Measurements from ENCODE around the gene PRKCH. TPM values are rescaled to one million over a fixed set of nuclear protein-coding genes. Genes with fewer than 3 reads are reported as not detected.

The PRKCH gene
- total RNA-seq, 1 experiment from 2014 or later: 5.2 TPM

DNA sequence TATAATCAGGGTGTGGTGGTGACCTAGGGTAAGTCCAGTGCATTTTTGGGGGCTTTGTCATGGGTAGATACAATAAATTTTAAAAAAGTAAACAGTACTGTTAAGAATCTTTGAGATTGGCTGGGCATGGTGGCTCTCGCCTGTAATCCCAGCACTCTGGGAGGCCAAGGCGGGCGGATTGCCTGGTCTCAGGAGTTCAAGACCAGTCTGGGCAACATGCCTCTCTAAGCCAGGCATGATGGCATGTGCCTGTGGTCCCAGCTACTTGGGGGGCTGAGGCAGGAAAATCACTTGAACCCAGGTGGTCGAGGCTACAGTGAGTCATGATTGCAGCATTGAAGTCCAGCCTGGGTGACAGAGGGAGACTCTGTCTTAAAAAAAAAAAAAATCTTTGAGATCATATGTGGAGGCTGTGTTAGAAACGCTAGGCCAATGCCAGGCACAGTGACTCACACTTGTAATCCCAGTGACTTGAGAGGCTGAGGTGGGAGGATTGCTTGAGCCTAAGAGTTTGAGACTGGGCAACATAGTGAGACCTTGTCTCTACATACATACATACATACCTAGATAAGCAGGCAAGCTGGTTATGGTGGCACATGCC lies 67.7 kb downstream of the PRKCH start:
- Histone ChIP-seq H3K14ac (ENCODE audit: insufficient read depth, low read length) (no peak overlapping the region), H4K91ac (ENCODE audit: insufficient read length, low read depth, low read length) (no peak overlapping the region), H3K79me1 (ENCODE audit: insufficient read depth, low read depth, low read length, poor library complexity, severe bottlenecking) (no peaks in the 10 kb centered on the region), H3K9me3 (ENCODE audit: control insufficient read depth, low read depth, low read length) (no peaks in the 10 kb centered on the region), H3T11ph (ENCODE audit: low read length) (no peak overlapping the region), H2AFZ (ENCODE audit: low read length) (no peak overlapping the region), H4K8ac (replicated peaks; ENCODE audit: insufficient read length, low read depth, low read length) (no peak overlapping the region), H3K18ac (ENCODE audit: insufficient read length, low read depth, low read length) (no peak overlapping the region), H3K23ac (ENCODE audit: insufficient read length, low read depth, low read length) (no peak overlapping the region), H3K4ac (ENCODE audit: low read depth, low read length) (no peak overlapping the region), H3K23me2 (ENCODE audit: insufficient read length, low read depth, low read length, poor library complexity, severe bottlenecking) (no peaks in the 10 kb centered on the region), H3K4me2 (ENCODE audit: insufficient read depth, insufficient read length, low read length) (no peak overlapping the region), H2BK12ac (ENCODE audit: insufficient read length, low read depth, low read length) (no peak overlapping the region), H3K9ac (ENCODE audit: extremely low read depth, insufficient read length, low read length) (no peak overlapping the region), H2BK5ac (ENCODE audit: insufficient read length, low read length) (no peak overlapping the region), H3K27me3 (ENCODE audit: insufficient read depth, low read length) (no peaks in the 10 kb centered on the region), H4K20me1 (ENCODE audit: control insufficient read depth, insufficient read depth, insufficient read length) (no peaks in the 10 kb centered on the region), H3K56ac (ENCODE audit: insufficient read length, low read depth, low read length) (no peak overlapping the region), H3K79me2 (ENCODE audit: insufficient read depth, low read length) (no peaks in the 10 kb centered on the region), H2BK120ac (ENCODE audit: low read depth, low read length, poor library complexity, severe bottlenecking) (no peak overlapping the region), H3K4me1 (ENCODE audit: insufficient read depth, low read length) (no peaks in the 10 kb centered on the region), H4K5ac (ENCODE audit: insufficient read length, low read depth, low read length) (no peak overlapping the region), H2AK5ac (ENCODE audit: insufficient read length, low read length) (no peak overlapping the region), H2BK20ac (ENCODE audit: low read depth, low read length, poor library complexity, severe bottlenecking) (no peak overlapping the region), H2BK15ac (ENCODE audit: low read depth, low read length) (no peak overlapping the region), H3K27ac (ENCODE audit: insufficient read length, low read depth, low read length) (no peak overlapping the region)
- DNase-seq: no peak
- TF ChIP-seq, protein P1, sequence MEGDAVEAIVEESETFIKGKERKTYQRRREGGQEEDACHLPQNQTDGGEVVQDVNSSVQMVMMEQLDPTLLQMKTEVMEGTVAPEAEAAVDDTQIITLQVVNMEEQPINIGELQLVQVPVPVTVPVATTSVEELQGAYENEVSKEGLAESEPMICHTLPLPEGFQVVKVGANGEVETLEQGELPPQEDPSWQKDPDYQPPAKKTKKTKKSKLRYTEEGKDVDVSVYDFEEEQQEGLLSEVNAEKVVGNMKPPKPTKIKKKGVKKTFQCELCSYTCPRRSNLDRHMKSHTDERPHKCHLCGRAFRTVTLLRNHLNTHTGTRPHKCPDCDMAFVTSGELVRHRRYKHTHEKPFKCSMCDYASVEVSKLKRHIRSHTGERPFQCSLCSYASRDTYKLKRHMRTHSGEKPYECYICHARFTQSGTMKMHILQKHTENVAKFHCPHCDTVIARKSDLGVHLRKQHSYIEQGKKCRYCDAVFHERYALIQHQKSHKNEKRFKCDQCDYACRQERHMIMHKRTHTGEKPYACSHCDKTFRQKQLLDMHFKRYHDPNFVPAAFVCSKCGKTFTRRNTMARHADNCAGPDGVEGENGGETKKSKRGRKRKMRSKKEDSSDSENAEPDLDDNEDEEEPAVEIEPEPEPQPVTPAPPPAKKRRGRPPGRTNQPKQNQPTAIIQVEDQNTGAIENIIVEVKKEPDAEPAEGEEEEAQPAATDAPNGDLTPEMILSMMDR (conservative IDR thresholded peaks at IDR 0.05): no peak
- Mint-ChIP-seq H3K27me3 (ENCODE audit: low read depth) (no peaks in the 10 kb centered on the region), H3K4me1 (0 out of 4 replicates have a peak, but pooled peaks cover 0 to 2% of the 10 kb centered on the region in 2 experiments), H3K9me3 (no peaks in the 10 kb centered on the region), H3K4me3 (no peak overlapping the region), H3K36me3 (ENCODE audit: insufficient read depth in 1 of 3, low read depth in 3 of 3) (no peaks in the 10 kb centered on the region), H3K27ac (no peak overlapping the region)
- WGBS (ENCODE audit: extremely low coverage, insufficient read length, low lambda C conversion rate): no CpG with 5 or more reads among the region's 5 CpGs
